ENCODE measurements around the gene FHIP1A. TPM values are rescaled to one million over a fixed set of nuclear protein-coding genes. Genes with fewer than 3 reads are reported as not detected.

The FHIP1A gene
- total and polyA plus RNA-seq, 2 experiments from 2014 or later, result 0.98 to 15.5 TPM

DNA sequence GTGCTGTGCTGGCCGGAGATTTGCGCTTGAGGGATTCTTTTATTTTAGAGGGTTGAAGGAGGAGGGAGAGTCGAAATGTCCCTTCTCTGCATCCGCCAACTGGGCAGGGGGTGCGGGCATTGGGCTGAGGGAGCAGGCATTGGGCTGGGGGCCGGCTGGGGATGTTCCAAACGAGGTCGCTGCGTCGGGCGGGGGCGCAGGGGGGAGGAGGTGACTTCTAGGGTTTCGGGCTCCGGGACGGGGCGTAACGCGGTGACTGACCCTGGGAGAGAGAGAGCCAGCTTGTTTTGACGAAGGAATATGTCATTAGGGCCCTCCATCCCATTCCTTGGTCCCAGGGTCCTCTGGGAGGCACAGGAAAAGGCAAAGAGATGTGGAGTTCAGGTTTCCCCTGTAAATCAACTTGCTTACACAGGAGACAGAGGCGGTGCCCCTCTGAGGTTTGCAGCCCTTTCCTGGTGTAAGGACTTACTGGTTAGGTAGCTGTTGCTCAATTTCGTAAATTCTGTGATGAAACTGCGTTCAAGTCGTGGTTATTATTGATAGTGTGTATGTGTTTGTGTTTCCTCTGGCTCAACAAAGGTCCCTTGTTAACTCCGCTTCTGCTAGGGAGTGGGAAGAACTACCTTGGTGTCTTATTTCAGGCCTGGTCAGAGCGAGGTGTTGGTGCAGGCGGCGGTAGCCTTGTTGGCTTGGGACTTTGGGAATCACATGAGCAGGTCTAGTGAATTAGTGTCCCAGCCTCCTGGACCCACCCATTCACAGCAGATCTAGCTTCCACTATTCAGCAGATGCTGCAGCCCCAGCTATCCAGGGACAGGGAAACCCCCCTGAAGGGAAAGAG, 716 bp downstream of the FHIP1A start:
- H3K27me3 ChIP-seq, result no peaks in the 10 kb centered on the region
- H3K4me3 ChIP-seq, result peak overlapping the region; percentile 62
- H3K27ac ChIP-seq, result peak overlapping the region; percentile 66
- no peaks in the 10 kb centered on the region for H3K36me3 ChIP-seq
- H3K4me1 ChIP-seq (ENCODE audit: low read depth), result peaks cover 5% of the 10 kb centered on the region
- DNase-seq (ENCODE audit: low read depth in 1 of 2, low spot score in 1 of 2), result peak; percentile 32 to 38
- TF ChIP-seq, protein P1, sequence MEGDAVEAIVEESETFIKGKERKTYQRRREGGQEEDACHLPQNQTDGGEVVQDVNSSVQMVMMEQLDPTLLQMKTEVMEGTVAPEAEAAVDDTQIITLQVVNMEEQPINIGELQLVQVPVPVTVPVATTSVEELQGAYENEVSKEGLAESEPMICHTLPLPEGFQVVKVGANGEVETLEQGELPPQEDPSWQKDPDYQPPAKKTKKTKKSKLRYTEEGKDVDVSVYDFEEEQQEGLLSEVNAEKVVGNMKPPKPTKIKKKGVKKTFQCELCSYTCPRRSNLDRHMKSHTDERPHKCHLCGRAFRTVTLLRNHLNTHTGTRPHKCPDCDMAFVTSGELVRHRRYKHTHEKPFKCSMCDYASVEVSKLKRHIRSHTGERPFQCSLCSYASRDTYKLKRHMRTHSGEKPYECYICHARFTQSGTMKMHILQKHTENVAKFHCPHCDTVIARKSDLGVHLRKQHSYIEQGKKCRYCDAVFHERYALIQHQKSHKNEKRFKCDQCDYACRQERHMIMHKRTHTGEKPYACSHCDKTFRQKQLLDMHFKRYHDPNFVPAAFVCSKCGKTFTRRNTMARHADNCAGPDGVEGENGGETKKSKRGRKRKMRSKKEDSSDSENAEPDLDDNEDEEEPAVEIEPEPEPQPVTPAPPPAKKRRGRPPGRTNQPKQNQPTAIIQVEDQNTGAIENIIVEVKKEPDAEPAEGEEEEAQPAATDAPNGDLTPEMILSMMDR (IDR thresholded peaks at IDR 0.05; ENCODE audit: low read depth, low read length), result no peak
- H3K9me3 ChIP-seq (ENCODE audit: low read depth), result no peaks in the 10 kb centered on the region

DNA sequence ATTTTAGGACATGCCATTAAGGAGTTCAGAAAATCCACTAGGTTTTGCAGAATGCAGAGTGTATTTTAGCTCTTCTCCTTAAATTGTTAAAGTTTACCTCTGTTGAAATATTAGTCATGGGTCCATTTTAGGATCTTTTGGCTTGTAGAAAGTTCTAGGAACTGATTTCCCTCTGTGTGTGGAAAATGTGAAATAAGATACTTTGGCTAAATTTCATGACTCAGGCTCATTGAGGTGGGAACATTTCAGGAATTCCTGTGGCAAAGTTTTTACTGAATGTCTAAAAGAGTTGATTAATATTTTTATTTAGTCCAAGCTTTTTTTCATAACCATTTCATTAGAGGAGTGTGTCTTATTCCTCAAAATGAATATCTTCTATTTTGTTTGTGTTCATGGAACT, 7.0 kb downstream of the FHIP1A start:
- TF ChIP-seq, protein P1 (IDR thresholded peaks at IDR 0.05; ENCODE audit: low read depth, low read length), result no peak
- Histone ChIP-seq H3K9me3 (ENCODE audit: low read depth) (no peaks in the 10 kb centered on the region), H3K36me3 (no peaks in the 10 kb centered on the region), H3K4me3 (no peak overlapping the region), H3K27ac (no peak overlapping the region), H3K27me3 (no peaks in the 10 kb centered on the region), H3K4me1 (ENCODE audit: low read depth) (peaks cover 6% of the 10 kb centered on the region)
- peak in 1 of 2 donors; percentile 69 for DNase-seq (ENCODE audit: low read depth in 1 of 2, low spot score in 1 of 2)

DNA sequence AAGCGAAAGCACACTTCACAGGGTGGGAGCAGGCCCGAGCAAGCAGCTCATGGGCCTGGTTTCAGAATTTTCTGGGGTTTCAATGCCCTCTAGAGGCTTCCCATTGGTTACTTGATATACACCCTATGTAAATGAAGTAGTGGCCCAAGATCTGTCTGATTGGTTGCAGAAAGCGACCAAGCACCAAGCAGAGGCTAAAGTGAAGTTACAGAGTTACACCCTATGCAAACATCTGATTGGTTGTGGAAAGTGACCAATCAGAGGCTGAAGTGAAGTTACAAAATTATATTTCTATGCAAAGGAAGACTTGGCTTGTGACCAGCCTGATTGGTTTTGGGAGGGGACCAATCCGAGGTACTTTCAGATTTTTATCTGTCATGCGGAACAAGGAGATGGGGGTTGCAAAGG, 8.2 kb downstream of the FHIP1A start:
- H3K4me3 ChIP-seq, result no peak overlapping the region
- H3K36me3 ChIP-seq, result no peaks in the 10 kb centered on the region
- no peaks in the 10 kb centered on the region for H3K27me3 ChIP-seq
- TF ChIP-seq, protein P1 (IDR thresholded peaks at IDR 0.05; ENCODE audit: low read depth, low read length), result no peak
- no peak for DNase-seq (ENCODE audit: low read depth in 1 of 2, low spot score in 1 of 2)
- peaks cover 6% of the 10 kb centered on the region for H3K4me1 ChIP-seq (ENCODE audit: low read depth)
- no peak overlapping the region for H3K27ac ChIP-seq
- H3K9me3 ChIP-seq (ENCODE audit: low read depth), result no peaks in the 10 kb centered on the region

DNA sequence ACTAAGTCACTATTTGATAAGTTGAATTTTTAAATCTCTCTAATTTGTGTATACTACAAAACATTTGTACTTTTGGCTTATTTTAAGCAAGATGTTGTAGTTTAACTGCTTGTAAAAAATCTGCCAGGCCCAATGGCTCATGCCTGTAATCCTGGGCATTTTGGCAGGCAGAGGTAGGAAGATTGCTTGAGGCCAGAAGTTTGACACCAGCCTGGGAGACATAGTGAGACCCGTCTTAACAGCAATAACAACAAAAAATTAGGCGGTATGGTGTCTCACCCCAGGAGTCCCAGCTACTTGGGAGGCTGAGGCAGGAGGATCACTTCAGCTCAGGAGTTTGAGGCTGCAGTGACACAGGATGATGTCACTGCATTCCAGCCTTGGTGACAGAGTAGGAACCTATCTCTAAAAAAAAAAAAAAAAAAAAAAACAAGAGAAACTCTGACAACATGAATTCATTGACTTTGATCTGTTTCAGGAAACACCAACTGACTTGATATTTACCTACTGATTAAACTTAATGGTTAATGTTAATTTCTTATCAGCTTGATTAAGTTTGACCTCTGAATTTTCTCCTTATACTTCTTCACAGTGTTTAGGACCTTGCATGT, 8.9 kb downstream of the FHIP1A start:
- peaks cover 6% of the 10 kb centered on the region for H3K4me1 ChIP-seq (ENCODE audit: low read depth)
- H3K4me3 ChIP-seq, result no peak overlapping the region
- H3K27me3 ChIP-seq, result no peaks in the 10 kb centered on the region
- peak overlapping the region; percentile 20 for H3K27ac ChIP-seq
- DNase-seq (ENCODE audit: low read depth in 1 of 2, low spot score in 1 of 2), result no peak
- H3K36me3 ChIP-seq, result no peaks in the 10 kb centered on the region
- TF ChIP-seq, protein P1 (IDR thresholded peaks at IDR 0.05; ENCODE audit: low read depth, low read length), result no peak
- H3K9me3 ChIP-seq (ENCODE audit: low read depth), result no peaks in the 10 kb centered on the region

DNA sequence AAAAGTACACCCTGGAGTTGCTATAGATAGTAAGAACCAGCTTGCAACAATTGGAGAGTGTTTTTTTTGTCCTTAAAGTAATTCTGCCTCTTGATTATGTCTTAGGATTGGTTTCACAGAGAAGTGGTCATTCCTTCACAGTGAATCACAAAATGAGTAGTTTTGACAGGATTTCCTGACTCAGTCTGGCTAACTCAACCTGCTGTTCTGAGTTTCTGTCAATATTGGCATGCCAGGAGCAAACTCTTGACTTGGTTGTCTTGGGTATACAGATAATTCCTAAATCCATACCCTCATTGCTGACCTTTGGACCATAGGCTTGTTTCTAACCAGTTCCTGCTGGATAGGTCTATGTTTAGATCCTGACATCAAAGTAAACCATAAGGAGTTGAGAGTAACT, 9.4 kb downstream of the FHIP1A start:
- TF ChIP-seq, protein P1 (IDR thresholded peaks at IDR 0.05; ENCODE audit: low read depth, low read length), result no peak
- Histone ChIP-seq H3K27me3 (no peaks in the 10 kb centered on the region), H3K4me1 (ENCODE audit: low read depth) (peaks cover 6% of the 10 kb centered on the region), H3K4me3 (no peak overlapping the region), H3K36me3 (no peaks in the 10 kb centered on the region), H3K27ac (peak overlapping the region; percentile 20), H3K9me3 (ENCODE audit: low read depth) (no peaks in the 10 kb centered on the region)
- peak in 1 of 2 donors; percentile 56 for DNase-seq (ENCODE audit: low read depth in 1 of 2, low spot score in 1 of 2)
